ENCODE measurements around the gene HNRNPA3.

DNA sequence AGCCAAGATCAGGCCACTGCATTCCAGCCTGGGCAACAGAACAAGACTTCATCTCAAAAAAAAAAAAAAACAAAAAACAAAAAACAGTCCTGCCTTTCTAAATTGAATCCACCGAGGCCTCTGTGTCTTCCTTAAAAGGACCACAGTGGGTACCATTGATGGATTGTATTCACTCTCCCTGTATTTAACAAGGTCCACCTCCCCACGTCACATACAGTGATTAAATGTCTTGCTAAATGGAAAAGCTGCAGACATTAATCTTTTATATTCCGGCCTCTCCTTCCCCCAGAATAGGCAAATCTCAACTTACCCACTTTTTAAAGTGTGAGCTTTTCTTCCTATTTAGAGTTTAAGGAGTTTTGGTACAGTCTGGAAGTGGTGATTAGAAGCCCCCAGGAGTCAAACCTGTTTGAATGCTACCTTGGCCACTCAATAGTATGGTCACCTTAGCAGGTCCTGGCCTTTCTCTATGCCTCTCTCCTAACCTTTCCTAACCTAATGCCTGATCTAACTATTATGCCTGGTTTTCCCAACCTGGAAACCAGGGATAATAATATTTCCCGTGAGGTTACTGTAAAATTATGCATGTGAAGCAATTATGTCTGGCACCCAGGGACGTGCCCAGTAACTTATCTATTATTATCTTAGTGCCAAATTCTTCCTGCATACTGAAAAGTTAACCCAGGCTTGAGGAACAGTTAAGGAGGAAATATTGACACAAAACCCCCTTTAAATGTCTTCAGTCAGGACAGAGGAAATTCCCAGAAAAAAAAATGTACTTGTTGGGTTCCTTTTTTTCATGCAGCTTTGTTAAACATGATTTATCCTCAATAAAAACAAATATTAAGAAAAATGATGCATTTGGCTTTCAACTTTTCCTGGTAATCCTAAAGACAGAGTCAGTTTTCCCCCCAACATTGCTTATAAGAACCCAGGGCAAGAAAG is 48.8 kb downstream of the HNRNPA3 start:
- TF ChIP-seq, protein P1, sequence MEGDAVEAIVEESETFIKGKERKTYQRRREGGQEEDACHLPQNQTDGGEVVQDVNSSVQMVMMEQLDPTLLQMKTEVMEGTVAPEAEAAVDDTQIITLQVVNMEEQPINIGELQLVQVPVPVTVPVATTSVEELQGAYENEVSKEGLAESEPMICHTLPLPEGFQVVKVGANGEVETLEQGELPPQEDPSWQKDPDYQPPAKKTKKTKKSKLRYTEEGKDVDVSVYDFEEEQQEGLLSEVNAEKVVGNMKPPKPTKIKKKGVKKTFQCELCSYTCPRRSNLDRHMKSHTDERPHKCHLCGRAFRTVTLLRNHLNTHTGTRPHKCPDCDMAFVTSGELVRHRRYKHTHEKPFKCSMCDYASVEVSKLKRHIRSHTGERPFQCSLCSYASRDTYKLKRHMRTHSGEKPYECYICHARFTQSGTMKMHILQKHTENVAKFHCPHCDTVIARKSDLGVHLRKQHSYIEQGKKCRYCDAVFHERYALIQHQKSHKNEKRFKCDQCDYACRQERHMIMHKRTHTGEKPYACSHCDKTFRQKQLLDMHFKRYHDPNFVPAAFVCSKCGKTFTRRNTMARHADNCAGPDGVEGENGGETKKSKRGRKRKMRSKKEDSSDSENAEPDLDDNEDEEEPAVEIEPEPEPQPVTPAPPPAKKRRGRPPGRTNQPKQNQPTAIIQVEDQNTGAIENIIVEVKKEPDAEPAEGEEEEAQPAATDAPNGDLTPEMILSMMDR (IDR thresholded peaks at IDR 0.05), result no peak
- TF ChIP-seq POLR2A (IDR thresholded peaks at IDR 0.05), result no peak
- no peak for TF ChIP-seq POLR2AphosphoS5 (IDR thresholded peaks at IDR 0.05)

Data from suprapubic skin (tissue), 4 donors.